SKM-1 treated with dmso at 0.1 percent for 144 hours (cell line): ENCODE results near the gene TMED7.

Source experiments
- DNase-seq: peaks from one replicate; lab custom pipeline; 2025; ENCODE audit not compliant: unreplicated experiment; lab: John Stamatoyannopoulos, UW

Gene TMED7

DNA sequence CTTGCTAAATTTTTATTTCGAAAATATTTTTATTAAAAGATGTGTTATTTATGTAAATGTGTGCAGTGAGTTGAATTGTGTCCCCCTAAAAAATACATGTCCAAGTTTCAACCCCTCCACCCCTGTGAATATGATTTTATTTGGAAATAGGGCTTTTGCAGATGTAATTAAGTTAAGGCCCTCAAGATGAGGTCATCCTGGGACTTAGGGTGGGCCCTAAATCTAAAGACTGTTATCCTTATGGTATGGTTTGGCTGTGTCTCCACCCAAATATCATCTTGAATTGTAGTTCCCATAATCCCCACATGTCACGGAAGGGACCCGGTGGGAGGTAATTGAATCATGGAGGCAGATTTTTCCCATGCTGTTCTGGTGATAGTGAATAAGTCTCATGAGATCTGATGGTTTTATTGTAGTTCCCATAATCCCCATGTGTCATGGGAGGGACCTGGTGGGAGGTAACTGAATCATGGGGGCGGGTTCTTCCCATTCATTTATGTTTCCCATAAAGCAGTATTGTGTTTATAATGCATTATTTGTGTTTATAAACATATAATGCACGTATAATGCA, 1.5 kb upstream of the TMED7 start:
- no peak for DNase-seq

DNA sequence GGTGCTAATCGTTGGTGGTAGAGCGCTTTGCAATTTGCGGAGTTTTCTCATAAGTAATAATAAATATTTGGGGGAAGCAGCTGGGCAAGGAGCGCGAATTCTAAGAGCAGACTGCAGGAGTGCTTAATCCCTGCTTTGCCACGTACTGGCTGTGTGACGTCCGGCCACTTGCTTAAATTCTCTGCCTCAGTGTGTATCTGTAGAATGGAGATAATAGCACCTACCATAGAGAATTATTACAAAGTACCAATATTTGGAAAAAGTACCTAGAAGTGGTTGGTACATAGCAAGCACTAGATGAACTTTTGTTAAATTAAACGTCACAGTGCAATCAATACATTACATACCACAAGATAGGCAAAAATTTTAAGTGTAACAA, 598 bp upstream of the TMED7 start:
- no peak for DNase-seq

DNA sequence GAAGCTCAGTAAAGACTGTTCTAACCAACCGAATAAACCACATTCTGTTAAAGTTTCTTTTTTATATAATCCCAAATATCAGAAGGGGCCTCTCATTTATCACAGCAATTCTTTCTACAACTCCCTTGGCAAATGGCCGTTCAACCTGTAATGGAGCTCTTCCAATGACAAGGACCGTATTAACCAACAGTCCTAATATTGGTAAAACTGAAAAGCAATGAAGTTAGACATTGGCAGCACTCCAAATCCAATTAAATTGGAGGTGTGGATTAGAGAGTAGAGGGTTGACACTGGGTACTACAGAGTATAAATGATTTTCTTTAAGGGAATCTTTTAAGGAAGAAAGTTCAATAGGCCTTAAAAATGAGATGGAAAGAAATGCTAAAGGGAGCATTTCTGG, 842 bp downstream of the TMED7 start:
- DNase-seq, result no peak

DNA sequence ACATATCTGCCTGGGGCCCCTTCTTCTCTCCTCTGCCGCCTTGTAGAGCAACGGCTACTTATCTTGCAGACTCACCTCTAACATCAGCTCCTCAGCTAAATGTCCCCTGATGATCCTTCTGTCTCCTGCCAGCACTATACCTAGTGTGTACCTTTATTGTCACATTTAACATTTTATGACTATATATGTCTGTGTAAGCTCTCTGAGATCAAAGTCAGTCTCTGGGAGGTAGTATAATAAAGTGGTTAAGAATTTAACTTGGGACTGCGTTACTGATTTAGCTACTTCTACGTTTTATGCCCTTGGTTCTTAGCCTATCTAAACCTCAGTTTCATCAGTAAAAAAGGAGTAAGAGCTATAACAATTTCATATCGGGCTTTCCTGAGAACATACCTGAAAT, 2.2 kb downstream of the TMED7 start:
- DNase-seq, result no peak

DNA sequence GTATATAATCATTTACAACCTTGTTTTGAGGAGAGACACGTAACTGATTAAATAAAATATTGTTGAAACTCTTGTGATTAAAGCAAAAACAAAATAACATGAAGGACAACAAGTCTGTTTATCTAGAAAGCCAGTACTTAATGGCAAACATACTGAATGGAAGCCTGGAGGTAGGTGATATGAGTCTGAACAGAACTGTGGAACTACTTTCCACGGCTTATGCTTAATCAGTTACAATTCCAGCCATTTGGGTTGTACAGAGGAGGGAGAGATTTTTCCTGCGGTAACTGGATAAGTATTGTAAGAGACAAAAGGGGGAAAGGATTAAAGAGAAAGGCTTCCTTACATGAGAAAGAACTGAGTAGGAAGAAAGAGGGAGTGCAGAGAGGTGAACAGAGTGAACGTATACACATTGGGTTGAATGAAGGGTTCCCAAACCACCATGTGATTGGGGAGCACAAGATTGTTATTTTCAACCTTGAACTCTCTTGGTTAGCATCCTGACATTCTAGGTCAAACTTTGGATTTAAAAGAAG, 4.4 kb downstream of the TMED7 start:
- DNase-seq, result no peak

DNA sequence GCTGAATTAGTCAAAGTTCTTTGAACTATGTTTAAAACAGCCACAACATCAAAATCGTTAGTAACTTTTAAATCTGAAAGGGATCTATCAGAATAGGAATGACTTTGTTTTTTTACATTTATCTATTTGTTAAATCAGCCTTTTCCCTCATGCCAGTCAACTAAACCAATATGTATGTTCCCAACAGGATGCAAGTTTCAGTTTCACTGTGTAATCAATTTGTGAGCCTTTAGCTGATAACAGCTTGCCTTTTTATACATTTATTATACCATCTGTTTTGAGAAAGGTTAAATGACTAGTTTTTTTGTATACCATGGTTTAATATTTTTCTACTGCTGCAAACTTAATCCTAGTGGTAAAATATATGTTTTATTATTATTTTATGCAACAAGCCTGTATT, 8.9 kb downstream of the TMED7 start:
- no peak for DNase-seq

DNA sequence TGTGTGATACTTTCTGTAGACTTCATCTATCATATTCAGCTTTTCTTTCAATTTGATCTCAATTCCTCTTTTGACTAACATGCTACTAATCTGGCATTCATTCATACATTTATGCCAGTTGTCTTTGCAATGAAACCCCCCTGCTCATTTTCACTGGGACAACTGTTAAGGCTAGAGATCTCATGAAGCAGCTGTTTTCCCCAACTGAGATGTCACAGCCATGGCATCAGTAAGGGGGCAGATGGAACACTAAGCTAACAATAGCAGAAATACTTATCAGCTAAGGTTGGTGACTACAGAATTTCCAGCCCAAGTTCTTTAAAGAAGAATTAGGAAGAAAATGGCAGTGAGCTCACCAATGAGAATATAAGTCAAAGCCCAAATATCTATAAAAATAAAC, 9.4 kb downstream of the TMED7 start:
- no peak for DNase-seq

DNA sequence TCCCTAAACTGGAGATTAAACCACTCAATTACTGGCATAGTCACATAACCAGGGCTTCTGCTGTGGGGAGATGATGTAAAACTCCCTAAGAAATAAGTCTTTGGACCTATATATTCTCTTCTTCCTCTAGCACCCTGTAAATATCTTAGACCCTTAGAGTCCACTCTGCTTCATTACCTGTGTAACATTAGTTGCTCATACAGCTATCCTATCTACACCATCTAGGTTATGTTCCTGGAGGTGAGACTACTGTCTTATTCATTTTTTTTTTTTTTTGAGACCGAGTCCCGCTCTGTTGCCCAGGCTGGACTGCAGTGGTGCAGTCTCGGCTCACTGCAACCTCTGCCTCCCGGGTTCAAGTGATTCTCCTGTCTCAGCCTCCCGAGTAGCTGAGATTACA, 14.0 kb downstream of the TMED7 start:
- DNase-seq, result no peak

DNA sequence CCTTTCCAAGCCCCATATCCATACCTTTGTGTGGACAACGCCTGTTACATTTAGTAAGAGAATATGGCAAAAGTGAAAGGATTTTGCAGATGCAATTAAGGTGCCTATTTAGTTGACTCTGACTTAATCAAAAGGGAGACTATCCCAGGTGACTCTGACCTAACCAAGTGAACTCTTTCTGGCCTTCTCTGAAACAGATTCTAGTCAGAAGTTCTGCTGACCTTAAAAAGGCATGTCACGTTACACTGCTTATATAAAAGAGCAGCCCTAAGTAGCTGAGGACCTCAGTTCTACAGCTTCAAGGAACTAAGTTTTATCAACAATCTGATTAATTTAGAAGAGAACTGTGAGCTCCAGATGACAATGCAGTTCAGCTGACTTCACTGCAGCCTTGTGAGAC, 17.9 kb downstream of the TMED7 start:
- DNase-seq, result no peak

DNA sequence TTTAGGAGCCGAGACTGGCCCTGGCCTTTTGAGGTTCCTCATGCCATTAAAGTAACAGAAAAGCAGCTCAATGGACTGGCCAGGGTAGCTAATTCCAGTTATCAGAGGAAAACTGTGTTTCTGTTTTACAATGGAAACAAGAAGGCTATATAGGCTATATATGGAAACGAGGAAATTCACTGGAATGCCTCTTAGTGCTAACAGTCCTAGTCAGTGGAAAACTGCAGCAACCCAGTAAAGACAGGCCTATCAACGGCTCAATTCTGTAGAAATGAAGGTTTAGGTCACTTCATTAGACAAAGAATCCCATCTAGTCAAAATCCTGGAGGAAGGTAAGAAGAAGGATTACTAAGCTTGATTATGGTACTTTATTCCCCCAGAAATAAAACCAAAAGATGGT, 20.4 kb downstream of the TMED7 start:
- no peak for DNase-seq

DNA sequence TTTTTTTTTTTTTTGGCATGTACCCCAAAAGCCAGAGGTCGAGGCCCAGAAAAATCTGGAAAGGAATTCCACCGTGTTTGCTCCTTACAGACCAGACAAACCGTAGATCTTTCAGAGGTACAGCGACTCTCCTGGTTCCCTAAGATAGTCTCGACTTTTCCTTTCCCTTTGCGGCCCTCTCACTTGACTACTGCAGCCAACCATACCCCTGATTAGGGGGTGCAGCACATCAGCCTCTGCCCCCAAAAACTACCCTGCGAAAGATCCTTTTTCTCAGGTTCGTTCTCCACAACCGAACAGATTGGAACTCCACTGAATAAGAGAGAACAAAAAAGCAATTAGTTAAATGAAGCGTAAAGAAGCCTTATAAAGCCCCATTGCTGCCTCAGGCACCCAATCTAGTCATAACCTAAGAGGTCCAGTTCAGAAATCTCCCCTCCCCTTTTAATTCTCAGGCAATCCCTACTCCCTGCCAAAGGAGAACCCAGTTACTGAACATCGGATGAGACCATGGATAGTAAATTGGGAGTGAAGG, 23.2 kb downstream of the TMED7 start:
- DNase-seq, result no peak

DNA sequence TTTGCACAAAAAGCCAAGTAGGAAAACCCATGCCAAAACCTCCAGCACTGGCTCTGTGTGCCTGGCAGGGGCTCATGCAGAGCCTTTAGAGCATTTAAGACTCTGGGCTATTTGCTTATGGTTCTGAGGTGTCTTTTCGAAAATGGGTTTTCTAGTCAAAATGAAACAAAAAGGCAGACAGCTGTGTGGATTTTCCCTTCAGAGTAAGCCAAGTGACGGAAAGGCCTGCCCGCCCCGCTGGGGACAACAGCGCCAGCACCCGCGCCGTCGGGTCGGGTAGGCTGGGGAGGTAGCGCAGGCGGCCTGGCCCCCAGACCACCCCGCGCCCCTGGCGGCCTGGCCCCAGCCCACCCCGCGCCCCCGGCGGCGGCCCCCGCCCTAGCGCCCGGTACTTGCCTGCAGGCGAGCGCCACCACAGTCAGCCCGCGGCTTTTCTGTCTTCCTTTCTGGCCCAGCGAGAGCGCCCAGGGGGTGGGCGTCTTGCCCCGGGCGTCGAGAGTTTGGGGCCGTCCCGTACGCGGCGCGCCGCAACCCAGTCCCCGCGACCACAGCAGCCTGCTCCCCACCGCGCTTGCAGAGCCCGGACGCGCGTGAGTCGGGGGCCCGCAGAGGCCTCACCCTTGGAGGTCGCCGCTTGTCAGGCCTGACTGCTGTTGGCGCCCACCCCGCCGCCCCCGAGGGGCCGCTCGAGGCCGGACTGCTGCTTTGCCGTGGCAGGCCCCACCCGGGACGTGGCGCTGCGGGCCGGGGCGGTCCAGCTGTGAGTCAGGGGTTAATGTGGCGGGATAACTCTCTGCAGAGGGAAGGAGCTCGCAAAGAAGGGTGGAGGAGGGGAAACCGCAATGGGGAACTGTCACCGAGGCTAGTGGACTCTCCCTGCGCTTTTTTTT, 23.9 kb downstream of the TMED7 start, which contains the start of gene TICAM2:
Gene TICAM2, minus strand, starts transcription at position 779 of the 890 bp plus-strand sequence. CDS start 21,223 bp downstream, outside the sequence.
- DNase-seq, result no peak

DNA sequence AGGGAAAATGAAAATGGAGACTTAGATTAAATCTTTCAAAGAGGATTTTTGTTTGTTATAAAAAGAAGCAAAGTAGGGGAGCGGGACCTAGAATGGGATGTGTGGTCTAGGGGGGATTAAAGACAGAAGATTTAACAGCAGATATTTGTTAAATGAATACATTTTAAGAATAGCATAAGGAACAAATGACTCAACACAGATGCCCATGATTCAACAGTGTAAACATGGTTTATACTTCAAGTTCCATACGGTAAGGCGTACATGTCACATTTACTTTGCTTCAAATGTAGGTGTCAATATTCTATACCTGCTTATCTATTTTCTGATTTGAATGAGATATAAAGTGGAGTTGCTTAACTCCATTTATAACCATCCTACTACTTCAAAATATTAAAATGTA, 25.1 kb downstream of the TMED7 start:
- DNase-seq, result no peak

DNA sequence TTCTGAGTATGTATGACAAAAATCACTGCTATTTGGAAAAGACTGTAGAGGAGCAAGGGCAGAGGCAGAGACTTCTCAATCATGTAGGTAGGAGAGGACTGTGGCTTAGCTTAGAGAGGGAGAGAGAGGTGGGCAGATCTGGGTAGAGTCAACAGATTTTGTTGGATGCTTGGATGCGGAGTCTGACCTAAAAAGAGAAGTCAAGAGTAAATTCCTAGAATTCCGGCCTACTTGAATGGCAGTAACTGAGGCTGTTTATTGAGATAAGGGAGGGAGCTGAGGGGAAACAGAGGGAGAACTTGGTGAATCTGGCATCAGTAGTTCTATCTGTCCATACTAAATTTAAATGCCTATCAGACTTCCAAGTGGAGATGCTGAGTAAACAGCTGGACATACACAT, 25.9 kb downstream of the TMED7 start:
- DNase-seq, result no peak

DNA sequence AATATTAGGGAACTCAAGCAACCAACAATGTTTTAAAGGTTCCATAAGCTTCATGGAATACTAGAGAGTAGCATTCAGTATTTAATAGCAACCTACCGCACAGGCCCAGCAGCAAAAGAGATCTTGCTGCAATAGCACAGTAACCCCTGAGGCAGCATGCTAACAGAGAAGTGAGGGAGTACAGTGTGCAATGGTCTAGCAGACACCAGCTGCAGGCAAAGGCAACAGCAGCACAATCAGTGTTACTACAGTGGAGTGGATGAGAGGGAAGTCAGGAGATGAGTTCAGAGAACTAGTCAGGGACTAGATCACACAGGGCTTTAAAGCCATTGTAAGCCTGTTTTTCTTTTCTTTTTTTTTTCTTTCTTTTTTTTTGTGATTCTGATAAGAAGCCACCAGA, 26.3 kb downstream of the TMED7 start:
- peak; percentile 9 for DNase-seq

DNA sequence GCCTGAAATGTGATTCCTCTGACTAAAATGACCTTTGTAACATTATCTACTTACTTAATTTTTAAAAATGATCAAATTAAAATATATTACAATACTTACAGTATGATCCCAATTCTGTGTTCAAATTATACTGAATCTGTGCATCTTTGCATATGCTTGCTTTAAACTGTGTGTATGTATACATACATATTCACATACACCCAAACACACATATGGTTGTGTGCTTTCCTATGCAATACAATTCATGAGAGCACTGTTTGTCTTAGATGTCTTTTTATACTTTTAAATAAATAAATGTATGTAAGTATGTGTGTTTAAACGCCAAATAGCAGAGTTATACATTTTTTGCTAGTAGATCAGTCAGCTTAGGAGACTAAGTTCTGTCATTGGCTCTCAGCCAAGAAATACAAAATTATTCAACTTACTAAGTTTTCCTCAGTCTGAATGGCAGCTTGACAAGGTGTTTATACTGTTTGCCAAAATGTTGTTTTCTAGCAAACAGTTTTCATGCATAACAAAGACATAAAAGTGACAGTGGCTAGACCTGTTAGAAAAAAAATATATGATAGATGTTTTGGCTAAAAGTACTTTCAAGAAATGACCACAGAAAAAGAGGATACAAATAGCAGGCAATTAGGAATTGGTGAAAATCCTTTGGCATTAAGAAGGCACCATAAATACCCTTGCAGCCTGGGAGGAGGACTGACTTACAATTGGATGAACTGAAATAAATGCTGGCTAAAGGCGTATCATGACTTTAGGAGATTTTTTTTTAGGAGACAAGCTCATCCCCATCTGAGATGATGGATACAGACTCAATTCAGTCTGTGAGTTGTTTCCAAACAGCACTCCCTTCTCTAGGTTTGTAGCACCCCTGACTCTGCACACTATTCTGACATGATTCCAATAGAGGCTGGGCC, 31.4 kb downstream of the TMED7 start:
- no peak for DNase-seq

DNA sequence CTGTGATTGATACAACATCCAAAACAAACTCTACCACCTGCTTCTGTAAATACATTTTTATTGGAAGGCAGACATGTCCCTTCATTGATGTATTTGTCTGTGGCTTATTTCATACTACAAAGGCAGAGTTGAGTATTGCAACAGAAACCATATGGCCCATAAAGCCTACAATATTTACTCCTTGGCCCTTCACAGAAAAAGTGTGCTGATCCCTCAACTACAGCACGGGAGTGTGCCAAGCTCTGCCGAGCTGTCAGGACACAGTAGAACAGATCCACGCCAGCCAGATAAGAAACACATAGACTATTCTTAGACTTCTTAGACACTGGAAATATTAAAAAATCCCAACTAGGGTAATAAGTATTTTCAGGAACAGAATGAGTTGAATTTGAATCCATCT, 36.8 kb downstream of the TMED7 start:
- no peak for DNase-seq

DNA sequence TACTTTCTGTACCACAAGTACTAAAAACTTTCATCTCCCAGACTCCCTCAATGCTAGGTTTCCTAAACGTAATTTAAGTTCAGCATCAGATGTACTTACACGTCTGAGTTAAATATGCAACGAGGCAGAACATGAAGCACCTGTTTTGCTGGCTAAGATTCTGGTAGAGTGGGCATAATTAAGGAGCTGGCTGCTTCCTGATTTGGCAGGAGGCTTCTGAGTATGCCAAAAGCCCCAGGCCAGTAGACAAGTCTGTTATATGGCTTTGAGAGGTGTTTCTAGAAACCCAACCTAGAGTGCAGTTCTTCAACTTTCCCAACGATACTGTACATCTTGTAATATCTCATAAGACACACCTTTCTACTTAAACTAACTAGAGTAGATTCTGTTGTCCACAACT, 37.2 kb downstream of the TMED7 start:
- DNase-seq, result no peak

DNA sequence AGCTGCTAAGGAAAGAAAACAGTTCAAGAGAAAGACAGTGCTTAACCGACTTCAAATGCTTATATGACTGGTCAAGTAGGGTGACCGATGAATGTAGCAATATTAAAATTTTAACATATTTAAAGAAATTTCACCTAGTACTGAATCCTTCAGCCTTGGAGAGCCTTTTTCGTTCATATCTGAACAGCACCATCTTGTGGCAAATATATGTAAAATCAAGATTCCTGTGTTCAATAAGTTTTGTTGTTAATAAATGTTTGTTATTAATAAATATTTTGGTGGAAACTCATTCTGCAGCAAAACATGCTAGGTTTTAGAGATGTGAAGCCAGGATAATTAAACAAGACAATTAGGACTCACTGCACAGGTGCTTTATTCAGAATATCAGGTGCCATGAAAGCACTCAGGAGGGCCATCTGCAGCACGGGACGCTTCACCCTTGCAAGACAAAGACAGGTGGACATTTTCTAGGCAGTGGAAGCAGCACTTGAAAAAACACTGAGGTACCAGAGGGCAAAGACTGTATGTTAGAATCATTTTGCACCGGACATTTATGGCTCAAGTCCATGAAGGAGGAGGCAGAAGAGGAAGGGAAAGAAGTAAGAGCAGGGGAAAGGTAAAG, 39.2 kb downstream of the TMED7 start:
- DNase-seq, result peak; percentile 49

DNA sequence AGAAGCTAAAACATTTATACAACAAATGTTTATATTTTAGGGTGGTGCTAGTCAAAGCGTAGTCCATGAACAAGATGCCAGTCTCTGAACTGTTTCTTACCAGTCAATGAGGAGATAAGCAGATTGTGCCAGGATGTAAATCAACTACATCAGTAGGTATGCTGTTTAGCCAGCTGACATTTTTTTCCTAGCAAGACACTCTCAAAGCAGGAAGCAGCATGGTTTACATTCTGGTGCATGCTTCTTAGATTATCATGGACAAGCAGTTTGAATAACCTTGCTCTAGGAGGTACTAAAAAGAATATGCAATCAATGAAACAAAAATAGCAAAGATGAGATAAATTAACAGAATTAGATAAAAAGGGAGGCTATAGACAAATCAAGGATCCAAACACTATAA, 40.6 kb downstream of the TMED7 start:
- no peak for DNase-seq

DNA sequence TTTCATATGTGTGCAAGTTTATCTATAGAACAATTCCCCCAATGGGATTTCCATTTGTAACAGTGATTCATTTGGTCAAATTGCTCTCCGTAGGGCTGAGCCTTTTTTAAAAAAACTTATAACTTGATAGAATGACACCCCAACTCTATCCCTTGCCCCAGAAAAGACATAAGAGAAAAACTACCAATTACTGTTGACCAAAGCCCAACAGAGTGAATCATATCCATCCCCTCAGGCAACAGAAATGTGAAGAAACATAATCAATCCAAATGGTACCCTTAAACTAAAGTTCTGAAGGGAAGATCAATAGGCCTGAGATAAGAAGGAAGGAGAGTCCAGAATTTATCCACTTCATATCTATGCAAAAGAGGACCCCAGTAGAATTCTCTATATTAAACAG, 41.3 kb downstream of the TMED7 start:
- DNase-seq, result no peak
